Central memory CD4-positive, alpha-beta T cell (primary cell): ENCODE data around the gene GNB1.

Experiments used
- DNase-seq: peaks from one replicate; pipeline ENCODE4 v3.0.0; 2022

The GNB1 gene

DNA sequence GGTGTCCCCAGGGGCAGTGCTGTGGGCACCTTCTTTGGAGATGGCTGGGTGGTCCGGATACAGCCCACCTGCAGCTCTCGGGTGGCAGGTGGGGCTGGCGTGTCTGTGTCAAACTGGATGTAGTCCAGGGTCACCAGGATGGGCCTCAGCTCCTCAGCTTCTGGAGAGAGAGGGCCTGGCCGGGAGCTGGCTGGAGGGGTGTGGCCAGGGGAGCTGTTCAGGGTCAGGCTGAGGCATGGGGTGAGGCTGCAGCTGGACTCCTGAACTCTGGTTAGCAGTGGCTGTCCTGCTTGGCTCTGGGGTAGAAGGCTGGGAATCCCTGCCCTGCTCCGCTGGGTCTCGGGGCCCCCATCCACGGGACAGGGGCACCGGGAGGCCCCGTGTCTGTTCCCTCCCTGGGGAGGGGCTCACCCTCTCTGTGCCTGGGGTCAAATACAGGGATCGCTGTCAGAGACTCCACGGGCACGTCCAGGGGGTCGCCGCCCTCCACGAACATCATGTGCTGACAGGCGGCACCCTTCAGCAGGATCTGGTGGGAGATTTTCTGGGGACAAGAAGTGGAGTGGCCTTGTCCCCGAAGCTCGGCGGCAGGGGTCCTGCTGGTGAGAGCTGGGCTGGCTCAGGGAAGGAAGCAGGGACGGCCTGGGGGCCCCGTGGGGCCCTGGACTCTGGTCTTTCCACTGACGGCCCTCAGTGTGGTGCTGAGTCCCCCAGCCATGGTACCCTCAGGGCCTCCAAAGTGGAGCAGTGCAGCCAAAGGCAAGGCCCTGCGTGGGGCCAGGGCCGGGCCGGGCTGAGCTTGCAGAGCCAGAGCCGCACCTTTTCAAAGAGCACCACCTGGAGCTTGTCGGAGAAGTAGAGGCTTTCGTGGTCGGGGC is 32.3 kb upstream of the GNB1 start:
- DNase-seq = no peak

DNA sequence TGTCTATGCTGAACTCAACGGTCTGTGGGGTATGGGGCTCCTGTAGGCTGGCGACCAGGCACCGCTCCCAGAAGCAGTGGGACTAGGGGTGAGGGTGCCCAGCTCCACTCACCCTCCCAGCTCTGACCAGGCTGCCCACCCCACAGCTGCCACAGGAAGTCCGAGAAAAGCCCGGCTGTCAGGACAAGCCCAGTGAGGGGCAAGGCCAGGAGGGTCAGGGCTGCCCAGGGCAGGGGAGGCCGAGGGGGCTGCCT is 31.7 kb upstream of the GNB1 start:
- no peak for DNase-seq

- DNase-seq = no peak
Measured at GRCh38 chr1:1921901-1922701, 31.2 kb upstream of the GNB1 start.

DNA sequence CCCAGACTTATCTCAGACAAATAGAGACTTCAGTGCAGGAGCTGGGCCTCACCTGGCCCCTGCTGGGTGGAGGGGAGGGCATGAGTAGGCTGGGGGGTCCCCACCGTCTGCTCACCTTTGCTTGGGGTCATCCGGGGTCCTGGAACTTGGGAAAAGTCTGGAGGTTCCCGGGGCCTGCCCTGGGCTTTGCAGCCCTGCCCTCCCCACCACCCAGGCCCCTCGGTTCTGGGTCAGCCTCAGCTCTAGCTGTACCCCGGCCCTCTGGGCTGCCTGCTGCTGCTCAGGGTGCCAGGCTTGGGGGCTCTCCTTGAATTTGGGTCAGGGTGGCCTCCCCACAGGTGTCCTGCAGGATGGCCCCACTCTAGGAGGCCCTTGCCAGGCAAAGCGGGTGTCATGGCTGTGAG is 30.6 kb upstream of the GNB1 start:
- DNase-seq = no peak

GRCh38 chr1:1920608-1921458 is 29.9 kb upstream of the GNB1 start:
- DNase-seq = no peak

- DNase-seq = no peak
Measured at GRCh38 chr1:1920057-1920607, 29.2 kb upstream of the GNB1 start.

DNA sequence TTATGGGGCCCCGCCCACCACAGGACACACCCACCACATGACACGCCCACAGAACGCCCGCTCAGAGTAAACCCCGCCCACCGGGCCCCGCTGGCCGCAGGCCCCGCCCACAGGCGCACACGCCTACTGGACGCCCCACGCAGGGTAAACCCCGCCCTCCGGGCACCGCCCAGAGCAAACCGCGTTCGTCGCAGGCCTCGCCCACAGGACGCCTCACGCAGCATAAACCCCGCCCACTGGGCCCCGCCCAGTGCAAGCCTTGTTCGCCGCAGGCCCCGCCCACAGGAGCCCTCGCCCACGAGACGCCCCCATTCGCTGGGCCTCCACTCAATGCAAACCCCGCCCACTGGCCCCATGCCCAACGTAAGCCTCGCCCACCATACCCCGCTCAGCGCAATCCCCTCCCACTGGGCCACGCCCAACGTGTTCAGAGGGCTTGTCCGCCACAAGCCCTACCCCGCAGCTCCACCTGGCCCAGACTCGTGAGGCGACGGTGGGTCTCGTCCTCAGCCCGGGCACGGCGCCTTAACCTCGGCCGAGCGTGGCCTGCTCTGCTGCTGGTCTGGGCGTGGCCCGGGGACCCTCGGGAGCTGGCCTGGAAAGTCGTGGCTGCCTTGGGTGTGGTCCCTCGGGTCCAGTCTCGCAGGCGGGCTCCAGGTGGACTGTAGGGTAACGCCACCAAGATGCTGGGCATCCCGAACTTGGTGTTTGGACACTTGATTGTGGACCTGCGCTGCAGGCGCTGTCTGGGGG is 28.6 kb upstream of the GNB1 start:
- peak; percentile 100 for DNase-seq

GRCh38 chr1:1918901-1919303 is 28.0 kb upstream of the GNB1 start, which contains the start of gene TMEM52:
Gene TMEM52 (minus strand): TSS chr1:1919279. CDS start chr1:1919265, 14 bp downstream.
- DNase-seq = no peak

GRCh38 chr1:1917995-1918900 is 27.4 kb upstream of the GNB1 start:
- DNase-seq = no peak

DNA sequence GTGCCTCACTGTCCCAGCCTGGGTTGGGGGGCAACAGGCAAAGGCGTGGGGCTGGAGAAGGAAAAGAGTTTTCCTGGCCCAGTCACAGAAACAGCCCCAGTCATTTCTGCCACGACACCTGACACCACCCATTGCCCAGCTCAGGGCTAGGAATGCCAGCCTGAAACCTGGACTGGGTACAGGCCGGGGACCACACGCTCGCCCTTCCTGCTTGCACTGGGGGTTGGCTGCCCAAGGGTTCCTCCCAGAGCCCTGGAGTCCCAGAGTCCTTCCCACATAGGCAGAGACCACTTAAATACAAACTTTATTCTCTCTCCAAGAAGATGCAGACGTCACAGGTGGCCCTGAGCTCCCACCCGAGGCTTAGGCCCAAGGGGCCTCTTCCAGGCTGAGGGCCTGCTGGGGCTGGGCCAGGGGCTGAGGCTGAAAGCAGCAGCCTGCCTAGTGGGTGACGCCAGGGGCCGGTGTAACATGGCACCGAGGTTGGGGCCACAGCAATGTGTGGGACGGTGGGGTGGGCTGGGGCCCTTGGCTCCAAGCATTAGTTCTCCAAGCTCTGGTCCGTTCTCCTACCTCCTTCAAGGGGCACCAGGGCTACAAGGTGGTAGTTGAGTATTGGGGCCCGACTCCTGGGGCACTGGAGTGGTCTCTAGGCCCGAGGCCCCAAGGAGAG is 26.6 kb upstream of the GNB1 start:
- no peak for DNase-seq

DNA sequence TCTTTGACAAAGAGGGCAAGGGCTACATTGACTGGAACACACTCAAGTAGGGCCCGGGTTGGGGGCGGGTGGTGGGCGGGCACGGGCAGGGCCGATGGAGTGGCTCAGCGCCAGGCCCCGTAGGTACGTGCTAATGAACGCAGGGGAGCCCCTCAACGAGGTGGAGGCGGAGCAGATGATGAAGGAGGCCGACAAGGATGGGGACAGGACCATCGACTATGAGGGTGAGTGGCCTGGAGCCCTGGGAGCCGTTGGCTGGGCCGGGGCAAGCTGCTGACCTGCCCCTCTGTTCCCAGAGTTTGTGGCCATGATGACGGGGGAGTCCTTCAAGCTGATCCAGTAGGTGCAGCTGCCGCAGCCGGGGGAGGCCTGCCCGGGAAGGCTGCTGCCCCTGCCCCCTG is 26.0 kb upstream of the GNB1 start:
- no peak for DNase-seq

DNA sequence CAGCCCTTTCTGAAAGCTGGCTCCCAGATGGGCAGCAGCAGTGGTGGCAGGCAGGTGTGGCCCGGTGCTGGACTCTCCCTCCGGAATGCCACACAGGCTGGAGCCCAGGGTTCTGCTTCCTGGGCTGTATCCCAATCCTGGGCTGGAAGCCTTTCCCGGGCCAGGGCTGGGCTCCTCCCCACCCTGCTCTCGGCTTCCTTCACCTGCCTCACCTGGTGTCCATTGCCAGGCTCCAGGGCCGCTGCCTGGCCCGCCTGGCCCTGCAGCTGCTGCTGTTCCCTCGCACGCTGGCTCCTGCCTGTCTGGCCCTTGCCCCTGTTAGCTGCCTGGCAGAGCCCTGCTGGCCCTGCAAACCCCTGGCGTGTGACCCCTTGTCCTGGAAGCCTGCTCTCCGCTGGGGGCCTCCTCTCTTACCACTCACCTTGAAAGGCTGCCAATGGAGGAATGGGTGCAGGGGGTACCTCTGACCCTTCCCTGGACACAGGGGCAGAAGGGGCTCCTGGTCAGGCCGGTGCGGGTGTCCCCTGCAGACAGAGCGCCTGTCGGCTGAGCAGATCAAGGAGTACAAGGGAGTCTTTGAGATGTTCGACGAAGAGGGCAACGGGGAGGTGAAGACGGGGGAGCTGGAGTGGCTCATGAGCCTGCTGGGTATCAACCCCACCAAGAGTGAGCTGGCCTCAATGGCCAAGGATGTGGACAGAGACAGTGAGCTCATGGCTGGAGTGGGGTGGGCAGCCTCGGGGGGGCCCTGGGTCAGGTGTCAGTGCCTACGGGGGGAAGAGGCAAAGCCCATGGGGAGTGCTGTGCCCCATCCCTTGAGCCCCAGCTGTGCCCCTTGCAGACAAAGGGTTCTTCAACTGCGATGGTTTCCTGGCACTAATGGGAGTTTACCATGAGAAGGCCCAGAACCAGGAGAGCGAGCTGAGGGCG is 25.3 kb upstream of the GNB1 start:
- DNase-seq = no peak

DNA sequence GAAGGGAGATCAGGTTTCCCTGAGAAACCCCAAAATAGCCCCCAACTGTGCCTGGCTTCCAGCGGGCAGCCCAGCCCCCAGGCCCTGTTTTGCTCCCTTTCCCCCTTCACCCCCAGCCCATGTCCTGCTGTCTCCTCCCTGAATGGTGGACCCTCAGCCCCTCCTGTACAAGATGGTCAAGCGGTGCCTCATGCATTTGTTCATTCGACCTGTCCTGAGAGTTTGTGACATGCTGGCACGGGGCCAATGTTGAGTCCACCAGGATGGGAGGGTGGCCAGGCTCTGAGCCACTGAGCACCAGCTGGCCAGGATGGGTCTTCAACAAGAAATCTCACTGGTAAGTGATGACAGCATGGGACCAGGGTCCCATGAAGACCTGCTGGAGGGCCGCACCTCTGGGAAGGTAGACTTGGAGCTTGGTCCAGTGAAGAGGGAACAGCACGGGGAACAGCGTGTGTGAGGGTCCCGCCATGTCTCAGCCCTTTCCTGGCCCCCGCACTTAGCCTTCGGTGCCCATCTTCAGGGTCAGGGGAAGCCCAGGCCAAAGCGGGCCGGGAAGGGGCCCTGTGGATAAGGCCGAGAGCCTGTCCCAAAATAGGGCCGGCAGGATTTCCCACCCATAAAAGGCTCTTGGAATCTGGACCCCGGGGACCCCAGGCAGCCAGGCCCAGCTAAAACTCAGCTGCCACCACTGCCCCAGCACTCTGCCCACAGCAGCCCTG is 24.2 kb upstream of the GNB1 start, which contains the start of gene CALML6:
CALML6 (plus strand) TSS at position 290 of the 722 bp plus-strand sequence; CDS start at position 311, 21 bp downstream.
- no peak for DNase-seq

DNA sequence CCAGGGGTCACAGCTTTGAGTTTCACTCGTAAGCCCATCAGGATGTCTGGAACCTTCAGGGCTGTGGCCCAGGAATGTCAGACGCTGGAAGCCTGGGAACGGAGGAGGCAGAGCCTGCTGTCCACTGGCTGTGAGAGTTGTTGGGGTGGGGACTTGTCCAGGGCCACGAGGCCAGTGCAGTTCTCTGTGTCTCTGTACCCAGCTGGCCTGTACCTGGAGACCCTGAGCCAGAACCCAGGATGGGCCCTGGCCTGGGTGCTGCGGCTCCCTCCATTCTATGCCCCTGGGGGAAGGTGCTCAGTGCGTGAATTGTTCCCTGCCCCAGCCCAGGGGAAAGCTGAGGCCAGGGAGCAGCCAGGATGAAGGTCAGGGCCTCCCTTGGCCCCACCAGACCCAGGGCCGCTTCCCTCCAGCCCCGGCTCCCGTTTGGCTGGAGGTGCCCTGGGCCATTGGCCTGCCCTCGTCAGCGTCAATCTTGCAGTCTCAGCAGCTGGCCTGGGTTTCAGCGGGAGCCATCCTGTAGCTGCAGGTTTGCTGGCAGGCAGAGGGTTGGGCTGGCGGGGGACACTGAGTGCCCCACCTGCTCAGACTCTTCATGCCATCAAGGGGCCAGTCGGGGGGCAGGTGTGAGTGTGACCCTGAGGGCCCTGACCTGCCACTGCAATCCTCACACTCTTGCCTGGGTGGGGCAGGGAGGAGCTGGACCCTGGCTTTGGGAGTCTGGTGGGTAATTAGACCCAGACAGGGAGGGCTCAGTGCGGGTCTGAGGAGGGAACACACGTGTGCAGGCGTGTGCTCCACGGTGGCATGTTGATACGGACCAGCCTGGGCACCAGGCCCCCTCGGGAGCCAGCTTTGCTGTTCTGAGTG is 23.4 kb upstream of the GNB1 start:
- no peak for DNase-seq

DNA sequence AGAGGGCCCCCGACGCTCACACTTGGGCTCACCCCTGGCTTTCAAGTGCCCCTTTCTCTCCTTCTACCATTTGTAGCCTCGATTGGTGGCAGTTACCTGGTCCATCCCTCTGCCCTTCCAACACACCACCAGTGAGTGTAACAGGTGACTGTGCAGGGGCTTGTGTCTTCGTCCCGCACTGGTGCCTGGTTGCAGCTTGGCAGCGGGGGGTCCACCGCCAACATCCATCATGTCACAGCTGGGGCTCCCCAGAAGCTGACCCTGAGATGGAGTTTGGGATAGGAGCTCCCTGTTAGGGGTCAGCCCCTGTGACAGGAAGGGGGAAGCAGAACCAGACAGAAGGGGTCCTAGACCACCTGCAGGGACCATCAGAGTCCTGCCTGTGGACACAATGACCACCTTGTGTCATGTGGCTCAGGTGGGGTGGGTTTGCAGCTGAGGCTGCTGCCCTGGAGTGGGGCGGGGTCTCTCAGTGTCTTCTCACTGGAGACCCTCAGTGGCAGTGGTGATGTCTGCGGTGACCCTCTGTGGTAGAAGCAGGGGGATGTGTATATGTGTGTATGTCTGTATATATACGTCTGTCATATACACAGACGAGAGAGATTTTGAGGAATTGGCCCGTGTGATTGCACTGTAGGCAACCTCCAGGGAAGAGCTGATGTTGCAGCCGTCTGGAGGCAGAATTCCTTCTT is 20.6 kb upstream of the GNB1 start:
- DNase-seq = no peak

- no peak for DNase-seq
Measured at GRCh38 chr1:1910651-1911331, 19.9 kb upstream of the GNB1 start.
